ENCODE measurements around the gene PRCC. TPM values are rescaled to one million over a fixed set of nuclear protein-coding genes. Genes with fewer than 3 reads are reported as not detected.

The PRCC gene
- total and polyA plus RNA-seq, 12 donors: 35.9 to 137 (median 58.7) TPM

GRCh38 chr1:156748670-156749418, 18.5 kb upstream of the PRCC start:
- WGBS, 4 donors: 11 to 19% (median 17%) methylated on average over 9 of the region's 9 CpGs
- intact Hi-C loops (cut with DNase I): no loop called here
- Histone ChIP-seq H3K27me3 (no peaks in the 10 kb centered on the region), H3K27ac (peak overlapping the region; percentile 88 to 98 (median 97)), H3K4me1 (replicated peaks in 1 of 2) (peaks cover 60 to 63% of the 10 kb centered on the region in 2 donors), H3K36me3 (replicated peaks in 1 of 2) (peaks cover 0 to 5% of the 10 kb centered on the region in 2 donors), H3K4me3 (peak overlapping the region in 2 of 4 donors; percentile 7 to 93), H3K9me3 (replicated peaks in 1 of 3) (no peaks in the 10 kb centered on the region)
- DNase-seq: peak in 5 of 7 donors; percentile 58 to 67 (median 59)
- TF ChIP-seq CTCF (IDR thresholded peaks at IDR 0.05) (no peak), POLR2A (IDR thresholded peaks at IDR 0.05) (no peak)

GRCh38 chr1:156749419-156750118, 17.8 kb upstream of the PRCC start:
- Histone ChIP-seq H3K36me3 (replicated peaks in 1 of 2) (no peaks in the 10 kb centered on the region), H3K27me3 (no peaks in the 10 kb centered on the region), H3K4me1 (replicated peaks in 1 of 2) (peaks cover 60 to 63% of the 10 kb centered on the region in 2 donors), H3K27ac (peak overlapping the region; percentile 57 to 98 (median 97)), H3K4me3 (peak overlapping the region in 3 of 4 donors; percentile 7 to 93 (median 87)), H3K9me3 (replicated peaks in 1 of 3) (no peaks in the 10 kb centered on the region)
- TF ChIP-seq POLR2A (IDR thresholded peaks at IDR 0.05) (no peak), CTCF (IDR thresholded peaks at IDR 0.05) (peak in 1 of 6 experiments; percentile 3)
- no peak for DNase-seq
- WGBS, 4 donors: 37 to 61% (median 54%) methylated on average over 6 to 8 of the region's 8 CpGs
- intact Hi-C loops (cut with DNase I): no loop called here

GRCh38 chr1:156750191-156750672, 17.1 kb upstream of the PRCC start:
- intact Hi-C loops (cut with DNase I): no loop called here
- WGBS, 4 donors: 3 to 6% (median 5%) methylated on average over 2 to 5 of the region's 5 CpGs
- H3K4me1 ChIP-seq (replicated peaks in 1 of 2): peaks cover 60% of the 10 kb centered on the region in 2 donors
- peak overlapping the region; percentile 57 to 98 (median 97) for H3K27ac ChIP-seq
- H3K36me3 ChIP-seq (replicated peaks in 1 of 2): no peaks in the 10 kb centered on the region
- H3K4me3 ChIP-seq: peak overlapping the region in 3 of 4 donors; percentile 82 to 93 (median 87)
- H3K9me3 ChIP-seq (replicated peaks in 1 of 3): no peaks in the 10 kb centered on the region
- no peaks in the 10 kb centered on the region for H3K27me3 ChIP-seq
- DNase-seq: peak in 5 of 7 donors; percentile 51 to 73 (median 54)
- TF ChIP-seq CTCF (IDR thresholded peaks at IDR 0.05) (no peak), POLR2A (IDR thresholded peaks at IDR 0.05) (peak in 1 of 2 donors; percentile 10)

Data from adrenal gland (tissue), 12 donors.